Liver (tissue), 3 donors: ENCODE results near the gene SOST.

Source experiments
- FOXA1 ChIP-seq: IDR thresholded peaks from 2 replicates; pipeline ENCODE4 v1.6.1; 2016; ENCODE audit warnings: antibody characterized with exemption
- RAD21 ChIP-seq, 2 donors: IDR thresholded peaks; 2 replicates each; pipeline ENCODE4 v1.6.1; 2016; ENCODE audit warnings: antibody characterized with exemption in 2 of 2, mild to moderate bottlenecking in 2 of 2
- TF ChIP-seq, protein P1 (sequence below): fragments of 150-350 bp; IDR thresholded peaks from 2 replicates; pipeline ENCODE4 v1.5.1; 2017; ENCODE audit warnings: improper control_type of control experiment, low read depth, low read length; ENCODE audit not compliant: missing input control
- TF ChIP-seq, protein P2 (sequence below): IDR thresholded peaks from 2 replicates; pipeline ENCODE4 v1.6.1; 2016; ENCODE audit warnings: antibody characterized with exemption
- donor health status: healthy.
- donor health status: healthy.

DNA sequence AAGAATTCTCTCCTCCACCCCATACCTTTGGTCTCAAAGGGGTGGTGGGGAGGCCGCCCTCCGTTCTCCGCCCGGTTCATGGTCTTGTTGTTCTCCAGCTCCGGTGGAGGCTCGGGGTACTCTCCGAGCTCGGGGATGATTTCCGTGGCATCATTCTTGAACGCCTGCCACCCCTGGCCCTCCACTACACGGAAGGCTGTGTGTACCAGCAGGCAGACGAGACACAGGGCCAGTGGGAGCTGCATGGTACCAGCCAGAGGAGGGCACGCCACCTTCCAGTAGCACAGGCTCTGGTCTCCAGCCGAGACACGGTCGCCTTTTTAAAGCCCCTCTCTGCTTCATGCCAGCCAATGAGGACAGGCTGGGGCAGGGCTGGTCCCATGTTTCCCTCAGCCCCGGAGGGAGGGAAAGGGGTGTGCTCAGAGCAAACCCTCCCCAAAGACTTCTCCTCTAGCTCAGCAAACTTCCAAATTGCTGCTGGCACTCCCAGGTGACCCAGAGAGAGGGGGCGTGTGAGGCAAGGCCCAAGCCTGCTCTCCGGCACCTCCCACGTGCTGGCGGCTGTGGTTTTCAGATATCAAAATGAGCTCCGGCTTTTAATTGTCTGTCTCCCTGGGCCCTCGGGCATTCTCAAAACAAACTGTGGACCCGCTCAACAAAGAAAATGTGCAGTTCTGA is at the start of gene SOST:
- TF ChIP-seq FOXA1 (no peak), RAD21 (IDR thresholded peaks at IDR 0.05) (no peak)
- TF ChIP-seq, protein P1, sequence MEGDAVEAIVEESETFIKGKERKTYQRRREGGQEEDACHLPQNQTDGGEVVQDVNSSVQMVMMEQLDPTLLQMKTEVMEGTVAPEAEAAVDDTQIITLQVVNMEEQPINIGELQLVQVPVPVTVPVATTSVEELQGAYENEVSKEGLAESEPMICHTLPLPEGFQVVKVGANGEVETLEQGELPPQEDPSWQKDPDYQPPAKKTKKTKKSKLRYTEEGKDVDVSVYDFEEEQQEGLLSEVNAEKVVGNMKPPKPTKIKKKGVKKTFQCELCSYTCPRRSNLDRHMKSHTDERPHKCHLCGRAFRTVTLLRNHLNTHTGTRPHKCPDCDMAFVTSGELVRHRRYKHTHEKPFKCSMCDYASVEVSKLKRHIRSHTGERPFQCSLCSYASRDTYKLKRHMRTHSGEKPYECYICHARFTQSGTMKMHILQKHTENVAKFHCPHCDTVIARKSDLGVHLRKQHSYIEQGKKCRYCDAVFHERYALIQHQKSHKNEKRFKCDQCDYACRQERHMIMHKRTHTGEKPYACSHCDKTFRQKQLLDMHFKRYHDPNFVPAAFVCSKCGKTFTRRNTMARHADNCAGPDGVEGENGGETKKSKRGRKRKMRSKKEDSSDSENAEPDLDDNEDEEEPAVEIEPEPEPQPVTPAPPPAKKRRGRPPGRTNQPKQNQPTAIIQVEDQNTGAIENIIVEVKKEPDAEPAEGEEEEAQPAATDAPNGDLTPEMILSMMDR, result no peak
- TF ChIP-seq, protein P2, sequence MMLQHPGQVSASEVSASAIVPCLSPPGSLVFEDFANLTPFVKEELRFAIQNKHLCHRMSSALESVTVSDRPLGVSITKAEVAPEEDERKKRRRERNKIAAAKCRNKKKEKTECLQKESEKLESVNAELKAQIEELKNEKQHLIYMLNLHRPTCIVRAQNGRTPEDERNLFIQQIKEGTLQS, result no peak
